Stimulated activated CD4-positive, alpha-beta T cell treated with anti-CD3 and anti-CD28 coated beads, TNF-alpha, amount 100 ng/mL, for 48 hours (primary cell): ENCODE results near the gene ZNF423.

Experiments used
- DNase-seq, 3 donors: peaks; one replicate each; pipeline ENCODE4 v3.0.0-alpha.2; 2020; ENCODE audit warnings: low read depth in 3 of 3

ZNF423 gene

DNA sequence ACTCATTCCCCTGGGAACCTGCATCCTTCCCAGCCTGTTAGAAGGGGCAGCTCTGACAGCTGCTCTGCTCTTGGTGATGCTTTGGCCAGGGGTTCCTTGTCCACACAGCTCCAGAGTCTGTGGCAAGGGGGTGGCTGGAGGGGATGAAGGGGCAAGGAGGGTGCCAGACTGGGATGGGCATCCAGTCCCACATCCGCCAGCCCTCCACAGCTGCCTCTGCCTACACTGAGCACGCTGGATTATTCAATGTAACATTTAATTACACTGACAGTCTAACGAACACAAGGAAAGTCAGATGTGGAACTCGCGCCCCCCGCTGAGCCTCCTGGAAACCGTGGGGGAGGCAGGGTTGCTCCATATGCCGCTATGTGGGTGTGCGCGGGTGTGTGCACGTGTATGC lies 381.2 kb downstream of the ZNF423 start:
- no peak for DNase-seq

GRCh38 chr16:49473773-49474172 lies 382.1 kb downstream of the ZNF423 start:
- no peak for DNase-seq

GRCh38 chr16:49473131-49473530 lies 382.8 kb downstream of the ZNF423 start:
- no peak for DNase-seq

- DNase-seq: no peak
Observed at GRCh38 chr16:49472598-49472997, 383.3 kb downstream of the ZNF423 start.

GRCh38 chr16:49471038-49471727 lies 384.7 kb downstream of the ZNF423 start:
- DNase-seq: no peak

GRCh38 chr16:49470513-49470991 lies 385.4 kb downstream of the ZNF423 start:
- no peak for DNase-seq

- DNase-seq: no peak
Observed at GRCh38 chr16:49469930-49470451, 385.9 kb downstream of the ZNF423 start.

- DNase-seq: no peak
Observed at GRCh38 chr16:49469311-49469670, 386.6 kb downstream of the ZNF423 start.

DNA sequence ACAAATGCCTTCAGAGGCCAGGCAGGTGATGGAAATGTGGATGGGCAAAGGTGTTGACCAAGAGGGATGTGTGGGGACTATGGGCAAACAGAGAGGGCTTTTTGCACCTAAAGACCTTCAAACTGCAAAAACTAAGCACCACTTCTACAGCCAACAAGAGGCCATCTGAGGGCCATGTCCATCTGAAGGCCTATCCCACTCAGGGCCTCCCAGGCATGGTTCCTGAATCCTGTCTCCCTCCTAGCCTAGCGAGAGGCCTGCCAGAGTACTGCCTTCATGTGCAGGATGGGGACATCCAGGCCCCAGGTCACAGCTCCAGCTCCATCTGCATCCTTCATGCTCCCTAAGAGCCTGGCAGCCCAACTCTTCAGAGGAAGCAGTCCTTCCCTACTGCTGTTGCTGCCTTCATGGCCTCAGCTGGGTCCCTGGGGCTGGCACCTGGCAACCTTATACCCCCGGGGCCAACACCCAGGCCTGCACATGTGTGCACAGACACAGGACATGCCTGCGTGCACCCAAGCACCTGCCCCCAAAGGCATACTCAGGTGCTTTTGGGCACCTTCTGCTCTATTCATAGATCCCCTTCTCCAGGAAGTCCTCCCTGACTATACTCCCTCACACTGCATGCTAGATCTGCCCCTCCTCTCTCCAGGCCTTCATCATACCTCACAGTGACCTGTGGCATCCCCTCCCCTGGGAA lies 387.2 kb downstream of the ZNF423 start:
- DNase-seq: no peak

- no peak for DNase-seq
Observed at GRCh38 chr16:49467540-49468372, 388.2 kb downstream of the ZNF423 start.

- no peak for DNase-seq
Observed at GRCh38 chr16:49466881-49467280, 389.0 kb downstream of the ZNF423 start.

DNA sequence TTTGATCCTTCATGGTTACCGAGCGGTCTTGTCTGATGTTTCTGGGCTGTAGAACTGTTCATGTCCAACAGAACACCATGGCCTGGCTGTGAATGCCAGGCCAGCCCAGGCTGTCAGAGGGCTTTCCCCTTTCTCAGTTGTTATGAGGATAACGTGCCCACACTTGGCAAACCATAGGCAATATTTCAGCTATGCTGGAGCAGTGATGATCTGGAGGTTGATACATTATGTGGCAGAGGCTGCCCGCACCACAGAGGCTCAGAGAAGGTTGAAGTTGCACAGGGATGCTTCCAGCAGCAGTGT lies 389.4 kb downstream of the ZNF423 start:
- no peak for DNase-seq

DNA sequence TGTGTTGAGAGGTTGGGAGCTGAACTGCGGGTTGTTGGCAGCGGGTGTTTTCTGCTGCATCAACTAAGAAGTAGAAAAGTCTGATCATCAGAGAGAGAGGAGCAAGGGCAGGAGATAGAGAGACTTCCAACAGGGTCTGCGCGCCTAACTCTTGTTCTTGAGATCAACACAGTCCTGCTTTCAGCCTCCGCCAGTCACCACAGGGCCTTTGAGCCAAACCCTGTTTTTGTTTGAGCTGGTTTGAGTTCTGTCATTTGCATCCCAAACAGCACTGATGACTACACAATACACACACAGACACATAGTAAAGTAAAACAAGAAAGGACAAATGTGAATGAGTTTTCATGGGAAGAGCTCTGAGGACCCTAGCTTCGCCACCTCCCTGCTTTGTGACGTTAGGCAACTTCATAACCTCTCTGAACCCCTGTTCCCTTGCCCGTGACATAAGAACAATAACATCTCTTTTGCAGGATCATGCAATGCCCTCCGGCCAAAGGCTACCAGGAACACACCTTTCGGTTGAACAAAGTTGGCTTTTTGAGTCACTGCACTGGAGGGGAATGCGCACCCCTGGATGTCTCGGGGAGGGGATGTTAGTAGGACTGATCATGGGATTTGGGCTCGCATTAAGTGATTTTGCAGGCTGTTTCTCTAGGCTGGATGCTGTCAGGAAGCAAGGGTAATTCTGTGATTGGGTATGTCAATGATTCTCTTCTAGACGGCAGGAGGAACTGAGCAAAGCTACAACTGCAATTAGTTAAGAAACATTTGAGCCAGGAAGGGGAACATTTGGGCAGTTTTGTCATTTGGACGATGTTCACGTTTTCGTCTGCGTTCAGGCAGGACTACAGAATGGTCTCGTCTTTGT lies 390.0 kb downstream of the ZNF423 start:
- DNase-seq: no peak

GRCh38 chr16:49464877-49465504 lies 390.9 kb downstream of the ZNF423 start:
- DNase-seq: no peak

GRCh38 chr16:49464093-49464492 lies 391.8 kb downstream of the ZNF423 start:
- no peak for DNase-seq

DNA sequence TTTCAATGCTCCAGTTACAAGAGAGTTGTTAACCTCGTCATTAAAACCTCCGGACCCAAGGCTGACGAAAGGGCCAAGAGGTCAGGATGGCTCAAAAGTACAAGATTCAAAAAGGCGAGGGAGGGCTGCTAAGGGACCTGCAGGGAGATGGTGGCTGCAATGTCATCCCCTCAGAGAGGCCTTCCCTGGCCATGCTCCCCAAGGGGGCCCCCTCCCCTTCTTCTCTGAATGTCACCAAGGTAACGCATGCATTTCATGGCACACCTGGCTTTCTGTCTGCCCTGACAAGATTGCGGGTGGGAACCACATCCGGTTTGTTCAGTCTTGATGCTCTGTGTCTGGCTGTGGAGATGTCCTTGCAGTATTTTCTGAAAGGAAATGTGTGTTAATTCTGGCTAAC lies 392.4 kb downstream of the ZNF423 start:
- peak; percentile 17 to 34 (median 32) for DNase-seq

- no peak for DNase-seq
Observed at GRCh38 chr16:49462989-49463371, 392.9 kb downstream of the ZNF423 start.

DNA sequence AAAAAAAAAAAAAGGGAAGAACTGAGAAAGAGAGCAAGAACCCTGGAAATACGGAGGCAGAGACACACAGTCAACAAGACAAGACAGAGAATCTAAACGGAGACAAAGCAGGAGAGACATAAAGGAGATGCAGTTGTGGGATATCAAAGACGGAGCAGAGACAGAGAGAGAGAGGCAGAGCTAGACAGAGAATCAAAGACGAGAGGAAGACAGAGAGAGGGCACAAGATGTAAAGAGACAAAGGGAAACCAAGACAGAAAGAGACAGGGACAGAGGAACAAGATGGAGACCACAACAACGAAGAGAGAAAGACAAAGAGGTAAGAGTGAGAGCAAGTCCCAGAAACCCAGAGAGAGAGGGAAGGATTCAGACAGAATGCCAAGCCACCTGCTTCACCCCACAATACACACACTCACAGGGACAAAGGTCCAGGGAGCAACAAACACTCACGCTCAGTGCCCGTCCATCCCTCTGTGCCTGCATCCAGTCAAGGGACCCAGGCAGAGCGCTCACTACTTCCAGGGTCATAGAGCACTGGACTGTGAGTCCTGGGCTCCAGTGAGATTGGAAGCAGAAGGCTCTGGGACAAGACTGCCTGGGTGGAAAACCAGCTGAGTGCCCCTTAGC lies 393.4 kb downstream of the ZNF423 start:
- DNase-seq: no peak

- DNase-seq: no peak
Observed at GRCh38 chr16:49461517-49461951, 394.4 kb downstream of the ZNF423 start.

- no peak for DNase-seq
Observed at GRCh38 chr16:49460786-49461470, 395.0 kb downstream of the ZNF423 start.
